Gastroesophageal sphincter (tissue), 4 donors: ENCODE measurements around the gene SRRD. TPM values are rescaled to one million over a fixed set of nuclear protein-coding genes. Genes with fewer than 3 reads are reported as not detected.

Experiments used
- ATAC-seq: fragments of 150-250 bp; one replicate; pipeline ENCODE4 v1.9.1; 2016; ENCODE audit warnings: mild to moderate bottlenecking, moderate library complexity
- H3K27ac ChIP-seq, 4 donors: fragments of 200-600 bp; sonication (generic) in 3 of 4; 1 replicate in 3 of 4; 2 replicates in 1 of 4; pipeline ENCODE4 v1.5.1; 2016 to 2019
- H3K27me3 ChIP-seq: fragments of 200-600 bp; sonication (generic); one replicate; pipeline ENCODE4 v1.5.1; 2019
- H3K36me3 ChIP-seq, 2 donors: fragments of 200-600 bp; sonication (generic); one replicate each; pipeline ENCODE4 v1.5.1; 2019; ENCODE audit warnings: control low read depth in 1 of 2
- H3K4me1 ChIP-seq, 3 donors: fragments of 200-600 bp; sonication (generic); 1 replicate in 2 of 3; 2 replicates in 1 of 3; pipeline ENCODE4 v1.5.1; 2016 to 2019; ENCODE audit warnings: control low read depth in 2 of 3
- H3K4me3 ChIP-seq, 2 donors: fragments of 200-600 bp; sonication (generic); one replicate each; pipeline ENCODE4 v1.5.1; 2019; ENCODE audit warnings: mild to moderate bottlenecking in 1 of 2, moderate library complexity in 1 of 2
- H3K9me3 ChIP-seq, 3 donors: fragments of 200-600 bp; sonication (generic); one replicate each; pipeline ENCODE4 v1.5.1; 2017 to 2019; ENCODE audit warnings: control low read depth in 2 of 3
- CTCF ChIP-seq, 4 experiments: fragments of 200-600 bp in 2 of 4; fragments of 450-650 bp in 2 of 4; sonication (generic) in 1 of 4; IDR thresholded peaks; one replicate each; pipeline ENCODE4 v1.5.1; 2017 to 2019; ENCODE audit warnings: antibody characterized with exemption in 4 of 4, mild to moderate bottlenecking in 2 of 4, moderate library complexity in 2 of 4
- EP300 ChIP-seq: sonication (generic); formaldehyde crosslinking; IDR thresholded peaks from one replicate; pipeline ENCODE4 v1.6.1; 2017; ENCODE audit warnings: antibody characterized with exemption, mild to moderate bottlenecking
- POLR2A ChIP-seq, 2 donors: fragments of 450-650 bp; IDR thresholded peaks; one replicate each; pipeline ENCODE4 v1.6.1; 2017; ENCODE audit warnings: antibody characterized with exemption in 2 of 2, mild to moderate bottlenecking in 2 of 2, moderate library complexity in 1 of 2
- POLR2AphosphoS5 ChIP-seq: sonication (generic); formaldehyde crosslinking; IDR thresholded peaks from one replicate; pipeline ENCODE4 v1.6.1; 2017; ENCODE audit warnings: antibody characterized with exemption
- WGBS, 2 donors: methylation state at CpG; one replicate each; pipeline ENCODE4 v1.1.5; 2018; ENCODE audit warnings: low coverage in 1 of 2; 5-methylcytosine and 5-hydroxymethylcytosine counted together
- total RNA-seq, 4 donors: library from RNA; depleted of rRNA; stranded (reverse); fragments of >200 nt; gene quantifications; one replicate each; pipeline ENCODE4 v1.1.0, GENCODE V29; 2016

SRRD gene
- total RNA-seq, 4 donors from 2014 or later = 16.7 to 30.0 (median 23.5) TPM

GRCh38 chr22:26492220-26492619 lies 8.5 kb downstream of the SRRD start:
- ATAC-seq = no peak
- peaks cover 0 to 100% of the 10 kb centered on the region in 2 donors for H3K36me3 ChIP-seq

GRCh38 chr22:26494506-26494905 lies 10.8 kb downstream of the SRRD start:
- H3K27ac ChIP-seq = peak overlapping the region in 1 of 4 donors; percentile 5
- H3K36me3 ChIP-seq = peaks cover 0 to 100% of the 10 kb centered on the region in 2 donors
- TF ChIP-seq CTCF (IDR thresholded peaks at IDR 0.05) (no peak), POLR2AphosphoS5 (no peak), POLR2A (IDR thresholded peaks at IDR 0.05) (no peak), EP300 (no peak)
- no peaks in the 10 kb centered on the region for H3K27me3 ChIP-seq
- no peak for ATAC-seq
- no peaks in the 10 kb centered on the region for H3K9me3 ChIP-seq
- no peaks in the 10 kb centered on the region for H3K4me1 ChIP-seq
- no peak overlapping the region for H3K4me3 ChIP-seq

More at GRCh38 chr22:26492220-26492619, 8.5 kb downstream of the SRRD start:
- Histone ChIP-seq H3K4me1 (no peaks in the 10 kb centered on the region), H3K9me3 (no peaks in the 10 kb centered on the region), H3K27me3 (no peaks in the 10 kb centered on the region), H3K4me3 (no peak overlapping the region), H3K27ac (no peak overlapping the region)
- WGBS, 2 donors = 63 to 75% methylated on average over 2 of the region's 9 CpGs
- TF ChIP-seq POLR2A (IDR thresholded peaks at IDR 0.05) (no peak), POLR2AphosphoS5 (no peak), CTCF (IDR thresholded peaks at IDR 0.05) (no peak), EP300 (no peak)

GRCh38 chr22:26496456-26496855 lies 12.8 kb downstream of the SRRD start:
- no peak for TF ChIP-seq EP300
- TF ChIP-seq POLR2A (IDR thresholded peaks at IDR 0.05) = no peak
- Histone ChIP-seq H3K9me3 (no peaks in the 10 kb centered on the region), H3K4me3 (no peak overlapping the region), H3K27ac (no peak overlapping the region), H3K4me1 (no peaks in the 10 kb centered on the region), H3K36me3 (peaks cover 0 to 100% of the 10 kb centered on the region in 2 donors), H3K27me3 (no peaks in the 10 kb centered on the region)
- 92% methylated on average over 4 of the region's 4 CpGs; no CpG with 5 or more reads in 1 of the 2 donors for WGBS, 2 donors
- ATAC-seq = no peak

- no peaks in the 10 kb centered on the region for H3K9me3 ChIP-seq
- no peak for TF ChIP-seq POLR2AphosphoS5
- TF ChIP-seq EP300 = no peak
- TF ChIP-seq POLR2A (IDR thresholded peaks at IDR 0.05) = no peak
- TF ChIP-seq CTCF (IDR thresholded peaks at IDR 0.05) = no peak
- no peak for ATAC-seq
- 98 to 100% methylated on average over 1 to 8 of the region's 25 CpGs for WGBS, 2 donors
- H3K36me3 ChIP-seq = peaks cover 0 to 100% of the 10 kb centered on the region in 2 donors
- no peak overlapping the region for H3K27ac ChIP-seq
- no peaks in the 10 kb centered on the region for H3K27me3 ChIP-seq
- H3K4me1 ChIP-seq = no peaks in the 10 kb centered on the region
- H3K4me3 ChIP-seq = no peak overlapping the region
These were observed 15.6 kb downstream of the SRRD start for GRCh38 chr22:26499188-26499703.

- H3K27ac ChIP-seq = no peak overlapping the region
- no peak for ATAC-seq
- H3K4me3 ChIP-seq = no peak overlapping the region
- WGBS, 2 donors = 93% methylated on average over 2 of the region's 2 CpGs; no CpG with 5 or more reads in 1 of the 2 donors
- no peak for TF ChIP-seq CTCF (IDR thresholded peaks at IDR 0.05)
- no peak for TF ChIP-seq POLR2A (IDR thresholded peaks at IDR 0.05)
- TF ChIP-seq EP300 = no peak
- no peak for TF ChIP-seq POLR2AphosphoS5
- H3K9me3 ChIP-seq = no peaks in the 10 kb centered on the region
- peaks cover 4 to 100% of the 10 kb centered on the region in 2 donors for H3K36me3 ChIP-seq
- H3K27me3 ChIP-seq = no peaks in the 10 kb centered on the region
- no peaks in the 10 kb centered on the region for H3K4me1 ChIP-seq
These were observed 18.3 kb downstream of the SRRD start for GRCh38 chr22:26501996-26502395.
